CD4-positive, CD25-positive, alpha-beta regulatory T cell (primary cell): ENCODE results near the gene NUAK2. TPM values are rescaled to one million over a fixed set of nuclear protein-coding genes. Genes with fewer than 3 reads are reported as not detected.
A peak's percentile ranks its signal among the peaks of the same experiment; 100 is the strongest.

Source experiments
- ATAC-seq, 2 donors: fragments of 150-1000 bp; cut with Tn5 transposase; one replicate each; pipeline ENCODE4 v1.10.0; 2021; ENCODE audit warnings: low read depth in 2 of 2, moderate number of reproducible peaks in 2 of 2, moderate library complexity in 1 of 2
- DNase-seq, 3 donors: peaks; one replicate each; pipeline versions ENCODE4 v3.0.0 to v3.0.0-alpha.2; 2012 to 2022; ENCODE audit warnings: mixed read lengths in 1 of 3
- H3K27ac ChIP-seq: one replicate; pipeline ENCODE4 v1.7.0; 2013; ENCODE audit warnings: mild to moderate bottlenecking, low read length; ENCODE audit not compliant: insufficient read depth, poor library complexity, severe bottlenecking
- H3K27me3 ChIP-seq: one replicate; pipeline ENCODE4 v1.7.0; 2013; ENCODE audit warnings: low read length; ENCODE audit not compliant: control insufficient read depth, insufficient read depth
- H3K36me3 ChIP-seq: one replicate; pipeline ENCODE4 v1.7.0; 2013; ENCODE audit warnings: mild to moderate bottlenecking, low read length, moderate library complexity; ENCODE audit not compliant: control insufficient read depth, insufficient read depth
- H3K4me1 ChIP-seq: 2 replicates; pipeline ENCODE4 v1.7.0; 2013; ENCODE audit warnings: mild to moderate bottlenecking, low read length; ENCODE audit not compliant: insufficient read depth, control insufficient read depth, poor library complexity, severe bottlenecking
- H3K4me3 ChIP-seq: one replicate; pipeline ENCODE4 v1.7.0; 2013; ENCODE audit warnings: low read depth, mild to moderate bottlenecking, low read length, moderate library complexity
- H3K9me3 ChIP-seq, 2 experiments: 1 replicate in 1 of 2; 2 replicates in 1 of 2; pipeline ENCODE4 v1.7.0; 2013; ENCODE audit warnings: low read length in 2 of 2, mild to moderate bottlenecking in 1 of 2, moderate library complexity in 1 of 2; ENCODE audit not compliant: control insufficient read depth in 2 of 2
- H3K27ac Mint-ChIP-seq, 3 donors: one replicate each; pipeline ENCODE4 v1.8.0; 2020 to 2022; ENCODE audit warnings: mild to moderate bottlenecking in 3 of 3, mixed read lengths in 3 of 3, moderate library complexity in 2 of 3
- H3K27me3 Mint-ChIP-seq: one replicate; pipeline ENCODE4 v1.8.0; 2022; ENCODE audit warnings: mild to moderate bottlenecking, mixed read lengths
- H3K36me3 Mint-ChIP-seq: one replicate; pipeline ENCODE4 v1.8.0; 2020; ENCODE audit warnings: mixed read lengths
- H3K4me1 Mint-ChIP-seq, 4 donors: one replicate each; pipeline ENCODE4 v1.8.0; 2020 to 2022; ENCODE audit warnings: mixed read lengths in 4 of 4, mild to moderate bottlenecking in 1 of 4
- H3K4me3 Mint-ChIP-seq, 4 donors: one replicate each; pipeline ENCODE4 v1.8.0; 2020 to 2022; ENCODE audit warnings: mild to moderate bottlenecking in 4 of 4, mixed read lengths in 4 of 4, moderate library complexity in 3 of 4
- H3K9me3 Mint-ChIP-seq, 7 donors: one replicate each; pipeline ENCODE4 v1.8.0; 2020 to 2022; ENCODE audit warnings: mixed read lengths in 7 of 7, mild to moderate bottlenecking in 3 of 7, moderate library complexity in 2 of 7
- polyA plus RNA-seq, 4 donors: library from polyadenylated mRNA; unstranded; fragments of 300-500 nt; fragmentation: Illumina TruSeq; gene quantifications; one replicate each; pipeline ENCODE4 v1.2.3, GENCODE V29; 2021
- total RNA-seq: library from RNA; stranded (reverse); gene quantifications from one replicate; pipeline ENCODE4 v1.2.3, GENCODE V29; 2022

The NUAK2 gene
- total and polyA plus RNA-seq, 5 donors from 2014 or later = 9.9 to 41.3 (median 18.6) TPM

- H3K4me3 ChIP-seq = no peak overlapping the region
- Mint-ChIP-seq H3K36me3 (peaks cover 10% of the 10 kb centered on the region), H3K4me3 (peak overlapping the region in 3 of 4 donors; percentile 48 to 64 (median 55)), H3K27ac (peak overlapping the region in 2 of 3 donors; percentile 12 to 90), H3K9me3 (no peaks in the 10 kb centered on the region), H3K27me3 (peaks cover 24% of the 10 kb centered on the region), H3K4me1 (peaks cover 7 to 45% (median 24%) of the 10 kb centered on the region in 4 donors)
- no peaks in the 10 kb centered on the region for H3K27me3 ChIP-seq
- H3K4me1 ChIP-seq = peaks cover 23% of the 10 kb centered on the region
- no peak overlapping the region for H3K27ac ChIP-seq
- no peaks in the 10 kb centered on the region for H3K36me3 ChIP-seq
- no peaks in the 10 kb centered on the region for H3K9me3 ChIP-seq
- peak; percentile 34 to 65 (median 57) for DNase-seq
- ATAC-seq = no peak
These were observed 3.9 kb upstream of the NUAK2 start for GRCh38 chr1:205325334-205325884.

- Histone ChIP-seq H3K4me3 (no peak overlapping the region), H3K4me1 (peaks cover 24% of the 10 kb centered on the region), H3K27ac (no peak overlapping the region), H3K9me3 (no peaks in the 10 kb centered on the region), H3K27me3 (no peaks in the 10 kb centered on the region), H3K36me3 (no peaks in the 10 kb centered on the region)
- no peaks in the 10 kb centered on the region for H3K9me3 Mint-ChIP-seq
- peak overlapping the region in 1 of 3 donors; percentile 90 for H3K27ac Mint-ChIP-seq
- no peak for DNase-seq
- peaks cover 28% of the 10 kb centered on the region for H3K27me3 Mint-ChIP-seq
- H3K4me3 Mint-ChIP-seq = peak overlapping the region in 3 of 4 donors; percentile 1 to 64 (median 48)
- no peak for ATAC-seq
- H3K4me1 Mint-ChIP-seq = peaks cover 7 to 50% (median 26%) of the 10 kb centered on the region in 4 donors
- H3K36me3 Mint-ChIP-seq = peaks cover 13% of the 10 kb centered on the region
These were observed 3.2 kb upstream of the NUAK2 start for GRCh38 chr1:205324781-205325180.

GRCh38 chr1:205323794-205324193, 2.2 kb upstream of the NUAK2 start:
- peak overlapping the region in 1 of 3 donors; percentile 57 for H3K27ac Mint-ChIP-seq
- no peaks in the 10 kb centered on the region for H3K36me3 ChIP-seq
- peak overlapping the region; percentile 15 to 81 (median 66) for H3K4me3 Mint-ChIP-seq

GRCh38 chr1:205321959-205322283, 376 bp upstream of the NUAK2 start:
- peaks cover 7 to 77% (median 50%) of the 10 kb centered on the region in 4 donors for H3K4me1 Mint-ChIP-seq
- H3K27ac ChIP-seq = peak overlapping the region; percentile 76

More at GRCh38 chr1:205323794-205324193, 2.2 kb upstream of the NUAK2 start:
- Histone ChIP-seq H3K4me1 (peaks cover 34% of the 10 kb centered on the region), H3K4me3 (no peak overlapping the region), H3K9me3 (no peaks in the 10 kb centered on the region), H3K27ac (no peak overlapping the region), H3K27me3 (no peaks in the 10 kb centered on the region)
- ATAC-seq (no peak), DNase-seq (no peak)
- peaks cover 17% of the 10 kb centered on the region for H3K36me3 Mint-ChIP-seq
- H3K27me3 Mint-ChIP-seq = peaks cover 33% of the 10 kb centered on the region
- peaks cover 7 to 58% (median 32%) of the 10 kb centered on the region in 4 donors for H3K4me1 Mint-ChIP-seq
- H3K9me3 Mint-ChIP-seq = no peaks in the 10 kb centered on the region

GRCh38 chr1:205319081-205320018, 2.2 kb downstream of the NUAK2 start:
- H3K4me3 ChIP-seq = peak overlapping the region; percentile 91
- H3K9me3 ChIP-seq = no peaks in the 10 kb centered on the region
- Mint-ChIP-seq H3K9me3 (no peaks in the 10 kb centered on the region), H3K4me3 (peak overlapping the region; percentile 97 to 100 (median 97)), H3K27ac (peak overlapping the region; percentile 72 to 95 (median 74)), H3K4me1 (peaks cover 14 to 86% (median 69%) of the 10 kb centered on the region in 4 donors), H3K36me3 (peaks cover 32% of the 10 kb centered on the region), H3K27me3 (peaks cover 30% of the 10 kb centered on the region)
- H3K27me3 ChIP-seq = no peaks in the 10 kb centered on the region
- peak overlapping the region; percentile 54 for H3K27ac ChIP-seq
- peaks cover 68% of the 10 kb centered on the region for H3K4me1 ChIP-seq
- DNase-seq = peak in 2 of 3 donors; percentile 33 to 50
- peak; percentile 12 to 20 for ATAC-seq
- peaks cover 4% of the 10 kb centered on the region for H3K36me3 ChIP-seq

More at GRCh38 chr1:205321959-205322283, 376 bp upstream of the NUAK2 start:
- Mint-ChIP-seq H3K36me3 (peaks cover 29% of the 10 kb centered on the region), H3K9me3 (no peaks in the 10 kb centered on the region), H3K4me3 (peak overlapping the region; percentile 97 to 100 (median 97)), H3K27ac (peak overlapping the region; percentile 82 to 95 (median 83)), H3K27me3 (peaks cover 32% of the 10 kb centered on the region)
- Histone ChIP-seq H3K4me1 (peaks cover 53% of the 10 kb centered on the region), H3K9me3 (no peaks in the 10 kb centered on the region), H3K4me3 (peak overlapping the region; percentile 54), H3K27me3 (no peaks in the 10 kb centered on the region), H3K36me3 (no peaks in the 10 kb centered on the region)
- DNase-seq = no peak
- ATAC-seq = no peak

- Histone ChIP-seq H3K4me1 (peaks cover 77% of the 10 kb centered on the region), H3K36me3 (peaks cover 4% of the 10 kb centered on the region), H3K27me3 (no peaks in the 10 kb centered on the region), H3K4me3 (peak overlapping the region; percentile 91), H3K9me3 (no peaks in the 10 kb centered on the region), H3K27ac (peak overlapping the region; percentile 56)
- peak overlapping the region; percentile 72 to 93 (median 83) for H3K27ac Mint-ChIP-seq
- peaks cover 19 to 88% (median 72%) of the 10 kb centered on the region in 4 donors for H3K4me1 Mint-ChIP-seq
- no peak for DNase-seq
- no peak for ATAC-seq
- peak overlapping the region; percentile 97 to 100 (median 97) for H3K4me3 Mint-ChIP-seq
- H3K9me3 Mint-ChIP-seq = no peaks in the 10 kb centered on the region
- H3K36me3 Mint-ChIP-seq = peaks cover 32% of the 10 kb centered on the region
- H3K27me3 Mint-ChIP-seq = peaks cover 25% of the 10 kb centered on the region
These were observed 3.1 kb downstream of the NUAK2 start for GRCh38 chr1:205318231-205318991.

- Mint-ChIP-seq H3K27ac (peak overlapping the region; percentile 92 to 94 (median 93)), H3K27me3 (peaks cover 24% of the 10 kb centered on the region), H3K4me3 (peak overlapping the region; percentile 97 to 100 (median 97)), H3K36me3 (peaks cover 32% of the 10 kb centered on the region), H3K9me3 (no peaks in the 10 kb centered on the region), H3K4me1 (peaks cover 28 to 96% (median 78%) of the 10 kb centered on the region in 4 donors)
- DNase-seq (no peak), ATAC-seq (no peak)
- no peaks in the 10 kb centered on the region for H3K9me3 ChIP-seq
- peak overlapping the region; percentile 91 for H3K4me3 ChIP-seq
- peak overlapping the region; percentile 56 for H3K27ac ChIP-seq
- no peaks in the 10 kb centered on the region for H3K27me3 ChIP-seq
- peaks cover 4% of the 10 kb centered on the region for H3K36me3 ChIP-seq
- H3K4me1 ChIP-seq = peaks cover 87% of the 10 kb centered on the region
These were observed 4.1 kb downstream of the NUAK2 start for GRCh38 chr1:205317311-205317917.
